Fibroblast of pulmonary artery (primary cell): ENCODE measurements around the gene TCOF1.

Experiments used
- DNase-seq: peaks from one replicate; pipeline ENCODE4 v3.0.0-alpha.2; 2010; ENCODE audit warnings: low read depth
- H3K4me3 ChIP-seq: replicated peaks from 2 replicates; pipeline ENCODE4 v1.5.1; 2011; ENCODE audit warnings: low read depth, mild to moderate bottlenecking, control low read depth, low read length, moderate library complexity
- TF ChIP-seq, protein P1 (sequence below): IDR thresholded peaks from 2 replicates; pipeline ENCODE4 v1.5.1; 2011; ENCODE audit warnings: mild to moderate bottlenecking, control low read depth, low read length, inconsistent platforms; ENCODE audit errors: missing control alignments

Gene TCOF1

DNA sequence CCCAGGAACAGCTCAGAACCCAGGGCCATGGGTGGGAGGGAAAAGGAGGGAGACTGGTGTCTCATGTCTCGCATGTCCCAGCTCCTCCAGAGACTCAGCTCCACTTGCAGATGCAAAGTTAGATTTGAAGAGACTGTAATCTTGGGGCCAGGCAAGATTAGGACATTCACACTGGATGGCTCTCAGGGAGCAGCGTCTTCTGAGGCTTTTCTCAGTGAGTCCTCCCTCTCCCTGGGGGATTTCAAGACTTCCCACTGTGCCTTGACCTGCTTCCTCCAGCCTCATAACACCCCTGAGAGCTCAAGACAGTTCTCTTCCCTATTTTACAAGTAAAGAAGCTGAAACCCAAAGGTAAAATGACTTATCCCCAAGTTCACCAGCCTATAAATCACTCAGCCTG is 10.5 kb upstream of the TCOF1 start:
- no peak overlapping the region for H3K4me3 ChIP-seq
- DNase-seq = no peak
- TF ChIP-seq, protein P1, sequence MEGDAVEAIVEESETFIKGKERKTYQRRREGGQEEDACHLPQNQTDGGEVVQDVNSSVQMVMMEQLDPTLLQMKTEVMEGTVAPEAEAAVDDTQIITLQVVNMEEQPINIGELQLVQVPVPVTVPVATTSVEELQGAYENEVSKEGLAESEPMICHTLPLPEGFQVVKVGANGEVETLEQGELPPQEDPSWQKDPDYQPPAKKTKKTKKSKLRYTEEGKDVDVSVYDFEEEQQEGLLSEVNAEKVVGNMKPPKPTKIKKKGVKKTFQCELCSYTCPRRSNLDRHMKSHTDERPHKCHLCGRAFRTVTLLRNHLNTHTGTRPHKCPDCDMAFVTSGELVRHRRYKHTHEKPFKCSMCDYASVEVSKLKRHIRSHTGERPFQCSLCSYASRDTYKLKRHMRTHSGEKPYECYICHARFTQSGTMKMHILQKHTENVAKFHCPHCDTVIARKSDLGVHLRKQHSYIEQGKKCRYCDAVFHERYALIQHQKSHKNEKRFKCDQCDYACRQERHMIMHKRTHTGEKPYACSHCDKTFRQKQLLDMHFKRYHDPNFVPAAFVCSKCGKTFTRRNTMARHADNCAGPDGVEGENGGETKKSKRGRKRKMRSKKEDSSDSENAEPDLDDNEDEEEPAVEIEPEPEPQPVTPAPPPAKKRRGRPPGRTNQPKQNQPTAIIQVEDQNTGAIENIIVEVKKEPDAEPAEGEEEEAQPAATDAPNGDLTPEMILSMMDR = no peak

DNA sequence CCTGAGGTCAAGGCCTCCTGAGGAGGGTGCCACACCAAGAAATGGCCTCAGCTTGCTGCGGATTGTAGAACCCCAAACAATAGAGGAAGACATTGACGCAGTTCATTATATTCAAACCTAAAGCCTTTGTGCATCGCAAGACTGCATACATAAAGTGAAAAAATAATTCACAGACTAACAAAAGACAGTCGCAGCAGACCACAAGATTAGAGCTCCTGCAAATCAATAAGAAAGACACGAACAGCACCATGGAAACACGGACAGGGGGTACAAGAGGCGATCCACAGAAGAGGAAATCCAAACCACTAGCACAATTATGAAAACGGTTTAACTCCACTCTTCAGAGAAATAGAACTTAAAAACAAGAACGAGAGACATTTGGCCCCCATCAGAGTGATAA is 10.0 kb upstream of the TCOF1 start:
- H3K4me3 ChIP-seq = no peak overlapping the region
- no peak for DNase-seq
- TF ChIP-seq, protein P1 = no peak

DNA sequence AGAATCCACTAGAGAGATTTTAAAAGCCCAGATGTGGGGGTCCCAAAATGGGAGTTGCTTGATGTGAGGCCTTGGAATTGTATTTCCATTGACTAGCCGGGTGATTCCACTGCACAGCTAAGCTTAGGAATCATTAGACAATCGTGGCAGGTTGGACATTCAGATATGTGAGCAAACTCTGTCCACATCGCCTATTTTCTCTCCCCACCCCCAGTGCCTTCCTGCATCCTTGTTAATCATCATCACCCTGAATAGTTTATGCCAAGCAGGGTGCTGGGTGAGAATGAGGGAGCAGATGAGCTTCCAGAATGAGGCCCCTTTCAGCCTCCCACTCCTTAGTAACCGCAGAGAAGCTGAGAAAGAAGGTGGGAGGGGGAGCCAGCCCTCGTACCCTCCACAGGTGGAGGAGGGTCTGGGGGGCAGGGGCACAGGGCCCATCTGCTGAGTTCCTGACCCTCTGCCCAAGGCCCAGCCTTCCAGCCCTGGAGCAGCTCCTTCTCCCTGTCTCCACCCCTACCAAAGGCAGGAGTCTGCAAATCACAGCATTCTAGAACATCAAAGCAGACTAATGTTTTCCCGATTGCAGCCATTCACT is 7.7 kb upstream of the TCOF1 start:
- TF ChIP-seq, protein P1 = no peak
- no peak overlapping the region for H3K4me3 ChIP-seq
- DNase-seq = no peak

DNA sequence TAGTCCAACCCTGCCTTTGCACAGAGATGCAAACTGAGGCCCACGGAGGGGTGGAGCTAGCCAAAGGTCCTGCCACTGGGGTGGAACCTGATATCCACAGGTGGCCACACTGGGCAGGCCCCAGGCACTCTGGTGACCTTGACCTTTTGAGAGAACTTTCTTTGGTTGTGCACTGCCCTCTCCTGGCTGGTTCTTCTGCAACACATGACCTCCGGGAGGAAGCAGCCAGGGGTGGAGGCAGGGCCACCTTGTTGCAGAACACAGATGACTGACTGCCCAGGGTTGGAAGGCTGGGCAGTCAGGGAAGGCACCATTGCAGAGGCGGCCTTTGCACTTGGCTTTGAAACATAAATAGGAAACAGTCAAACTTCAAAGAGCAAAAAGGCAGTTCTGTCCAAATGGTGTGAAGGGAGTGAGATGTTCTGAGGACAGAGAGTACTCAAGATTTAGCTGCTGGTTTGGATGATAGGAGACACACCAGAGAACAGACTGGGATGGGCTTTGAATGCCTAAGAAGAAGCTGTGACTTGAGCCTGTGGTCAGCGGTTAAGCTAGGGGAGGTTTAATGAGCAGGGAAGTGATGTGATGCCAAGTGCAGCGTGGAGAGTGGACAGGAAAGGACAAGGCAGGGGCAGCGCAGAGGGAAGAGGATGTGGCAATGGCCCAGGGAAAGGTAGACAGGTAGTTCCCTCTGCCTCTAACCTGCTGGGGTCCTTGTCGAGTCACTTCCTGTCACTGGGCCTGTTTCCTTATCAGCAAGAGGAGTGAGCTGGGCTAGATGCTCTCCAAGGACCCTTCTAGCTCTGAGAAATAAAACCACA is 6.8 kb upstream of the TCOF1 start:
- peak; percentile 78 for DNase-seq
- TF ChIP-seq, protein P1 = peak; percentile 60
- H3K4me3 ChIP-seq = no peak overlapping the region

DNA sequence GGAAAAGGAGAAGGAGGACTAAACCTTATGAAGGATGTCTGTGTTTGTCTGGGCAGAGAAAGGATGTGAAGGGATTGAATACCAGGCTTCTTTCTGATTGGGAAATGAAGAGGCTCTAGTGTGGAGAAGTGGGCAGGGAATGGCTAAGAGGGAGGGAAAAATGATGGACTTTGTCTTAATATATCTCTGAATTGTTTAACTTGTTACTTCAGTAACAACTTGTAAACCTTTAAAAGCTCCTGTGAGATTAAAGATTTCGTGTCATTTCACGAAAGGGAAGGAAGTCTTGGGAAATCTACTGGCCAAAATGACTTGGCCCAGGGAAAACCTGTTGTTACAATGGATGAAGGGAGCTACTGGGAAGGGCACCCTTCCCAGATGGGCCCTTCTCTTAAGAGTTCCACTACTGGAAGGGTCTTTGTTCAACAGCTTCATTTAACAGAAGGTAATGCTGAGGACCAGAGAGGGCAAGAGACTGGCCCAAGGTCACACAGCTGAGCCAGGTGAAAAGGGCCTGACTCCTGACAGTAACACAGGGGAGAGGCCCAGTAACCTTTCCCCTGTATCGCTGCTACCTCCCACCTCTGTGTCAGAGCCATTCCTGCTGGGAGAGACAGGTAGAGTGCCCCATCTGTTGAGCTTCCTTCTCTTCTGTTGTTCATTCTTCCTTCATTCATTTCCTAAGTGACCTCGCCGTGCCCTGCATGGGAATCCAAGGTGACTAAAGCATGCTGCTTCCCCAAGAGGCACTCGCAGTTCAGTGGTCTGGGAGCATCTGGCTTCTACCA is 5.1 kb upstream of the TCOF1 start:
- no peak for DNase-seq

DNA sequence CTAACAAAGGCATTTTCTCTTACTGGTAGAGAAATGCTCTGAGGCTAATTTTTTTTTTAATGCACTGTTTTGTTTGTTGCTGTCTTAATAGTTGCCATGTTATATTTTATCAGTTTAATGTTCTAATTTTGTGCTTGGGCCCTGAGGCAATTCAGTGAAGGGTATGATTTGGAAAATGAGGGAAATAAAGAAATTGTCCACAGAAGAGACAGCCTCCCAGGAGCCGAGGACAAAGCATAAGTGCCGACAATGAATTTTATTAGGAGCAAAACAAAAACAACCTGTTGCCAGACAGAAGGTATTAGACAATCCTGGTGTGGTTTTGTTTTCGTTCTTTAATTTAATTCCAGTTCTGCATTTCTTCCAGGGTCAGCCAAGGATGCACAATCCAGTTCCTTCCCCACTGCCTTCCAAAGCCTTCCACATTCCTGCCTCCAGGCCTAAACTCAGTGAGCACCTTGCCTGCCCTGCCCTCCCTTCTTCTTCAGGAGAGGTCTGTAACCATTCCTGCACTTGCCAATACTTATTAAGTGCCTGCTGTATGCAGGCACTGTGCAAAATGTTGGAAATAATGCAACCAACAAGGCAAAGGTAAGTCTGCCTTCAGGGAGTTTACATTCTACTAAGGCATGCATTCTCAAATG is 4.3 kb upstream of the TCOF1 start:
- no peak for DNase-seq
- TF ChIP-seq, protein P1 = no peak

More for the DNA sequence above, 5.1 kb upstream of the TCOF1 start:
- no peak overlapping the region for H3K4me3 ChIP-seq
- TF ChIP-seq, protein P1 = no peak

More for the DNA sequence above, 4.3 kb upstream of the TCOF1 start:
- no peak overlapping the region for H3K4me3 ChIP-seq
